Testis (tissue), 3 donors: ENCODE measurements around the gene BOLA1. TPM values are rescaled to one million over a fixed set of nuclear protein-coding genes. Genes with fewer than 3 reads are reported as not detected.

Source experiments
- DNase-seq: peaks from one replicate; pipeline ENCODE4 v3.0.0-alpha.2; 2019
- H3K27ac ChIP-seq, 2 donors: fragments of 200-600 bp; sonication (generic); one replicate each; pipeline ENCODE4 v1.5.1; 2019
- H3K27me3 ChIP-seq: fragments of 200-600 bp; sonication (generic); one replicate; pipeline ENCODE4 v1.5.1; 2019
- H3K36me3 ChIP-seq: fragments of 200-600 bp; sonication (generic); one replicate; pipeline ENCODE4 v1.5.1; 2017; ENCODE audit warnings: low read depth; ENCODE audit errors: missing control alignments
- H3K4me1 ChIP-seq: fragments of 200-600 bp; sonication (generic); one replicate; pipeline ENCODE4 v1.5.1; 2019
- H3K4me3 ChIP-seq, 2 donors: fragments of 200-600 bp; sonication (generic); one replicate each; pipeline ENCODE4 v1.5.1; 2017 to 2019
- H3K9me3 ChIP-seq: fragments of 200-600 bp; sonication (generic); one replicate; pipeline ENCODE4 v1.5.1; 2017
- CTCF ChIP-seq, 3 experiments: fragments of 450-650 bp in 2 of 3; fragments of 200-600 bp in 1 of 3; sonication (generic) in 1 of 3; IDR thresholded peaks; one replicate each; pipeline ENCODE4 v1.5.1; 2016 to 2019; ENCODE audit warnings: antibody characterized with exemption in 3 of 3, mild to moderate bottlenecking in 2 of 3, moderate library complexity in 1 of 3
- POLR2A ChIP-seq: fragments of 450-650 bp; IDR thresholded peaks from one replicate; pipeline ENCODE4 v1.6.1; 2017; ENCODE audit warnings: antibody characterized with exemption, mild to moderate bottlenecking, moderate library complexity
- WGBS, 2 donors: methylation state at CpG; one replicate each; pipeline ENCODE4 v1.1.5; 2018; 5-methylcytosine and 5-hydroxymethylcytosine counted together
- intact Hi-C: fragments of 100-400 bp; cut with DNase I; formaldehyde crosslinking; loops from one replicate; pipeline ENCODE4 v1.15.1; 2023; ENCODE audit warnings: low total_unique reads
- polyA plus RNA-seq: library from polyadenylated mRNA; stranded (reverse); fragments of 350-450 nt; fragmentation: Illumina TruSeq; extraction: RNeasy Lipid Tissue Mini Kit (QIAGEN cat#74804); gene quantifications from one replicate; pipeline ENCODE4 v1.2.3, GENCODE V29; 2014; ENCODE audit warnings: low read depth, low replicate concordance; ENCODE audit not compliant: insufficient read depth
- total RNA-seq, 2 donors: library from RNA; depleted of rRNA; stranded (reverse); fragments of >200 nt; gene quantifications; one replicate each; pipeline ENCODE4 v1.2.3, GENCODE V29; 2016

The BOLA1 gene
- total and polyA plus RNA-seq, 3 donors from 2014 or later: 16.7 to 33.5 (median 30.6) TPM

- WGBS, 2 donors: 87 to 89% methylated on average over 10 of the region's 10 CpGs
- no peaks in the 10 kb centered on the region for H3K36me3 ChIP-seq
Measured at GRCh38 chr1:149923626-149924025, 24.3 kb downstream of the BOLA1 start.

DNA sequence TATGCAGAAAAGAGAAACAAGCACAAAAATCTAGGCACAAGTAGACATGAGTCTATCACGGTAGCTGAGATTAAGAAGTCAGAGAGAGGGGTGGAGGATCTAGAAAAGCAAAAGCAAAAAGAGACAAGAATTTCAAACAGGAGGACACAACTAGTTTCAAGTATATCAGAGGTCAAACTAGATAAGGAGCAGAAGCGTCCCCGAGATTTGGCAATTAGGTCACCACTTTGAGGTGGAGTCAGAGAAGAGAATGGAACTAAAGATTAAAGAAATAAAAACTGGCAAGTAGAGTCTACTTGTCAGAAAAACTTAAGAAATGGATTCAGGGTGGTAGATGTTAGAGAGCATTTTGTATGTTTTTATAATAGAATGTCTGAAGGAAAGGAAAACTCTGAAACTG lies 26.0 kb downstream of the BOLA1 start:
- H3K36me3 ChIP-seq: no peaks in the 10 kb centered on the region
- DNase-seq: no peak
- peaks cover 23% of the 10 kb centered on the region for H3K4me1 ChIP-seq
- TF ChIP-seq CTCF (IDR thresholded peaks at IDR 0.05): no peak
- no peak for TF ChIP-seq POLR2A
- no peak overlapping the region for H3K27ac ChIP-seq
- intact Hi-C loops: no loop called here
- H3K4me3 ChIP-seq: no peak overlapping the region
- no peaks in the 10 kb centered on the region for H3K9me3 ChIP-seq
- 73% methylated on average over 3 of the region's 3 CpGs for WGBS, 2 donors
- H3K27me3 ChIP-seq: no peaks in the 10 kb centered on the region

More at GRCh38 chr1:149923626-149924025, 24.3 kb downstream of the BOLA1 start:
- no peak for TF ChIP-seq CTCF (IDR thresholded peaks at IDR 0.05)
- no peak for TF ChIP-seq POLR2A
- DNase-seq: no peak
- Histone ChIP-seq H3K4me1 (peaks cover 13% of the 10 kb centered on the region), H3K27me3 (no peaks in the 10 kb centered on the region), H3K9me3 (no peaks in the 10 kb centered on the region), H3K27ac (no peak overlapping the region), H3K4me3 (no peak overlapping the region)
- intact Hi-C loops: no loop called here

DNA sequence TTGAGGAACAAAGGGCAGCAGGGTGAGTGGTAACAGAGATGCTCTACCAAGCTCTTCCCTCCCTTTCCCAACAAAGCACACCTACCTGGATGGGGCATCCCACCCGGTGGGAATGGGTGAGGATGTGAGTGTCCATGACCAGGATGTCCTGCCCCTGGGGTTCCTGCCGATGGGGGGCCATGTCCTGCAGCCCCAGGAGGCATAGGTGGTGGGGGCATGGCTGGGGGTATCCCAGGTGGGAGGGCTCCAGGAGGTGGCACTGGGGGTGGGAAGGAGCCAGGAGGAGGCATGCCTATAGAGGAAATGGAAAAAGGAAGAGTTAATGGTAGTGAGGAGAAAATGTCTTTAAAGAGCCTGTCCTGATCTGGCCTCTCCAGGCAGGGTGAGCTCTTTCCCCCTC lies 26.4 kb downstream of the BOLA1 start:
- H3K27me3 ChIP-seq: no peaks in the 10 kb centered on the region
- H3K36me3 ChIP-seq: no peaks in the 10 kb centered on the region
- no peak overlapping the region for H3K4me3 ChIP-seq
- peaks cover 23% of the 10 kb centered on the region for H3K4me1 ChIP-seq
- H3K27ac ChIP-seq: no peak overlapping the region
- TF ChIP-seq CTCF (IDR thresholded peaks at IDR 0.05) (no peak), POLR2A (no peak)
- no peaks in the 10 kb centered on the region for H3K9me3 ChIP-seq
- intact Hi-C loops: no loop called here
- no peak for DNase-seq
- 95 to 96% methylated on average over 2 of the region's 2 CpGs for WGBS, 2 donors

- H3K4me3 ChIP-seq: no peak overlapping the region
- no peaks in the 10 kb centered on the region for H3K36me3 ChIP-seq
- intact Hi-C loops: no loop called here
- H3K9me3 ChIP-seq: no peaks in the 10 kb centered on the region
- 84 to 89% methylated on average over 9 of the region's 9 CpGs for WGBS, 2 donors
- H3K4me1 ChIP-seq: peaks cover 23% of the 10 kb centered on the region
- H3K27me3 ChIP-seq: no peaks in the 10 kb centered on the region
- no peak for DNase-seq
- H3K27ac ChIP-seq: no peak overlapping the region
- TF ChIP-seq POLR2A (no peak), CTCF (IDR thresholded peaks at IDR 0.05) (no peak)
Measured at GRCh38 chr1:149926296-149926695, 26.9 kb downstream of the BOLA1 start.

DNA sequence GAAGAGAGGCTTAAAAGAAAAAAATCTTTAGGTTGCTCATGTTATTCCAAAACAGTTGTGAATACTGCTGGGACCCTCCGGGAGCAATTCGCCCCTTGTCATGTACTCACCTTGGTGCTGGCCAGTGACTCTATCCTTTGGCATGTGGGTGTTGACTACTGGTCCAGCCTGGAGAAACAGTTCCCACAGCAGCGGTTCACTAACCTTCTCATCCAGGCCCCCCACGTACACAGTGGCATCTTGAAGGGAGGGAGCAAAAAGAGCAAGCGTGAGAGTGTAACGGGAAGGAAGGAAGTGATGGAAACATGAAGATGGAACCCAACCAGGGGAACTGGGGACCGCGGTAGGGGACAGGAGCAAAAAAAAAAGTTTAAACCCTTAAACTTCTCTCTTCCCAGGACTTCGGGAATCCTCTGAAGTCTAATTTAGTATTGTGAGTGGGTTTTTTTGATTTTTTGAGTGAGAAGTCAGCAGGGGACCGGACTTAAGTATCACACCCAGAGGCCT lies 27.7 kb downstream of the BOLA1 start:
- no peaks in the 10 kb centered on the region for H3K9me3 ChIP-seq
- H3K4me1 ChIP-seq: peaks cover 23% of the 10 kb centered on the region
- H3K27ac ChIP-seq: peak overlapping the region; percentile 91 to 94
- 3 to 4% methylated on average over 10 of the region's 10 CpGs for WGBS, 2 donors
- TF ChIP-seq POLR2A (no peak), CTCF (IDR thresholded peaks at IDR 0.05) (no peak)
- no peak for DNase-seq
- intact Hi-C loops: no loop called here
- peak overlapping the region; percentile 90 to 91 for H3K4me3 ChIP-seq
- H3K36me3 ChIP-seq: no peaks in the 10 kb centered on the region
- H3K27me3 ChIP-seq: no peaks in the 10 kb centered on the region
